GM23338 (cell line): ENCODE data around the gene CNOT1.

Experiments
- CREB1 ChIP-seq: fragments of 250-450 bp; sonication (Bioruptor Pico); IDR thresholded peaks from 2 replicates; pipeline ENCODE4 v1.5.0; 2020; ENCODE audit warnings: low read depth, mild to moderate bottlenecking, moderate library complexity
- CTCF ChIP-seq, 2 experiments: fragments of 200-600 bp in 1 of 2; sonication (generic) in 1 of 2; conservative IDR thresholded peaks; 2 replicates each; pipeline versions ENCODE4 v1.5.1 to v1.6.1; 2016 to 2017; ENCODE audit warnings: antibody characterized with exemption in 2 of 2, low read depth in 2 of 2, mild to moderate bottlenecking in 2 of 2, moderate library complexity in 1 of 2
- ETS1 ChIP-seq: IDR thresholded peaks from 2 replicates; pipeline ENCODE4 v1.6.1; 2016; ENCODE audit warnings: antibody characterized with exemption
- EZH2 ChIP-seq: fragments of 200-600 bp; sonication (generic); IDR thresholded peaks from one replicate; pipeline ENCODE4 v1.8.0; 2017; ENCODE audit warnings: antibody characterized with exemption, mild to moderate bottlenecking, low read depth; ENCODE audit not compliant: unreplicated experiment
- EZH2phosphoT487 ChIP-seq: fragments of 200-600 bp; sonication (generic); IDR thresholded peaks from one replicate; pipeline ENCODE4 v1.8.1; 2018; ENCODE audit warnings: antibody characterized with exemption; ENCODE audit not compliant: unreplicated experiment
- JUNB ChIP-seq: IDR thresholded peaks from one replicate; pipeline ENCODE4 v1.6.1; 2016; ENCODE audit warnings: antibody characterized with exemption; ENCODE audit not compliant: unreplicated experiment
- NANOG ChIP-seq: IDR thresholded peaks from 2 replicates; pipeline ENCODE4 v1.6.1; 2016; ENCODE audit warnings: antibody characterized with exemption, borderline replicate concordance
- POLR2AphosphoS5 ChIP-seq: IDR thresholded peaks from 2 replicates; pipeline ENCODE4 v1.6.1; 2016; ENCODE audit warnings: antibody characterized with exemption, low read depth
- REST ChIP-seq: IDR thresholded peaks from one replicate; pipeline ENCODE4 v1.6.1; 2018; ENCODE audit warnings: antibody characterized with exemption; ENCODE audit not compliant: unreplicated experiment
- STAT1 ChIP-seq: IDR thresholded peaks from one replicate; pipeline ENCODE4 v1.6.1; 2016; ENCODE audit warnings: antibody characterized with exemption; ENCODE audit not compliant: unreplicated experiment
- ZNF114 ChIP-seq: fragments of 250-450 bp; sonication (Bioruptor Pico); IDR thresholded peaks from 2 replicates; pipeline ENCODE4 v1.5.0; 2020; ENCODE audit warnings: mild to moderate bottlenecking, moderate library complexity
- ZNF331 ChIP-seq: fragments of 250-450 bp; sonication (Bioruptor Pico); IDR thresholded peaks from 2 replicates; pipeline ENCODE4 v1.5.0; 2020; ENCODE audit warnings: low read depth, mild to moderate bottlenecking, moderate library complexity
- TF ChIP-seq, protein P1 (sequence below): fragments of 250-450 bp; sonication (Bioruptor Pico); IDR thresholded peaks from 2 replicates; pipeline ENCODE4 v1.5.0; 2020; ENCODE audit warnings: mild to moderate bottlenecking, moderate library complexity

GRCh38 chr16:58497935-58498334, 131.7 kb downstream of the CNOT1 start:
- TF ChIP-seq ZNF114 (no peak), CTCF (conservative IDR thresholded peaks at IDR 0.05; ENCODE audit: low read depth in 2 of 2) (no peak), EZH2phosphoT487 (no peak), JUNB (no peak), STAT1 (no peak), EZH2 (no peak), POLR2AphosphoS5 (no peak), ETS1 (no peak), ZNF331 (no peak), CREB1 (no peak), REST (no peak), NANOG (no peak)
- TF ChIP-seq, protein P1, sequence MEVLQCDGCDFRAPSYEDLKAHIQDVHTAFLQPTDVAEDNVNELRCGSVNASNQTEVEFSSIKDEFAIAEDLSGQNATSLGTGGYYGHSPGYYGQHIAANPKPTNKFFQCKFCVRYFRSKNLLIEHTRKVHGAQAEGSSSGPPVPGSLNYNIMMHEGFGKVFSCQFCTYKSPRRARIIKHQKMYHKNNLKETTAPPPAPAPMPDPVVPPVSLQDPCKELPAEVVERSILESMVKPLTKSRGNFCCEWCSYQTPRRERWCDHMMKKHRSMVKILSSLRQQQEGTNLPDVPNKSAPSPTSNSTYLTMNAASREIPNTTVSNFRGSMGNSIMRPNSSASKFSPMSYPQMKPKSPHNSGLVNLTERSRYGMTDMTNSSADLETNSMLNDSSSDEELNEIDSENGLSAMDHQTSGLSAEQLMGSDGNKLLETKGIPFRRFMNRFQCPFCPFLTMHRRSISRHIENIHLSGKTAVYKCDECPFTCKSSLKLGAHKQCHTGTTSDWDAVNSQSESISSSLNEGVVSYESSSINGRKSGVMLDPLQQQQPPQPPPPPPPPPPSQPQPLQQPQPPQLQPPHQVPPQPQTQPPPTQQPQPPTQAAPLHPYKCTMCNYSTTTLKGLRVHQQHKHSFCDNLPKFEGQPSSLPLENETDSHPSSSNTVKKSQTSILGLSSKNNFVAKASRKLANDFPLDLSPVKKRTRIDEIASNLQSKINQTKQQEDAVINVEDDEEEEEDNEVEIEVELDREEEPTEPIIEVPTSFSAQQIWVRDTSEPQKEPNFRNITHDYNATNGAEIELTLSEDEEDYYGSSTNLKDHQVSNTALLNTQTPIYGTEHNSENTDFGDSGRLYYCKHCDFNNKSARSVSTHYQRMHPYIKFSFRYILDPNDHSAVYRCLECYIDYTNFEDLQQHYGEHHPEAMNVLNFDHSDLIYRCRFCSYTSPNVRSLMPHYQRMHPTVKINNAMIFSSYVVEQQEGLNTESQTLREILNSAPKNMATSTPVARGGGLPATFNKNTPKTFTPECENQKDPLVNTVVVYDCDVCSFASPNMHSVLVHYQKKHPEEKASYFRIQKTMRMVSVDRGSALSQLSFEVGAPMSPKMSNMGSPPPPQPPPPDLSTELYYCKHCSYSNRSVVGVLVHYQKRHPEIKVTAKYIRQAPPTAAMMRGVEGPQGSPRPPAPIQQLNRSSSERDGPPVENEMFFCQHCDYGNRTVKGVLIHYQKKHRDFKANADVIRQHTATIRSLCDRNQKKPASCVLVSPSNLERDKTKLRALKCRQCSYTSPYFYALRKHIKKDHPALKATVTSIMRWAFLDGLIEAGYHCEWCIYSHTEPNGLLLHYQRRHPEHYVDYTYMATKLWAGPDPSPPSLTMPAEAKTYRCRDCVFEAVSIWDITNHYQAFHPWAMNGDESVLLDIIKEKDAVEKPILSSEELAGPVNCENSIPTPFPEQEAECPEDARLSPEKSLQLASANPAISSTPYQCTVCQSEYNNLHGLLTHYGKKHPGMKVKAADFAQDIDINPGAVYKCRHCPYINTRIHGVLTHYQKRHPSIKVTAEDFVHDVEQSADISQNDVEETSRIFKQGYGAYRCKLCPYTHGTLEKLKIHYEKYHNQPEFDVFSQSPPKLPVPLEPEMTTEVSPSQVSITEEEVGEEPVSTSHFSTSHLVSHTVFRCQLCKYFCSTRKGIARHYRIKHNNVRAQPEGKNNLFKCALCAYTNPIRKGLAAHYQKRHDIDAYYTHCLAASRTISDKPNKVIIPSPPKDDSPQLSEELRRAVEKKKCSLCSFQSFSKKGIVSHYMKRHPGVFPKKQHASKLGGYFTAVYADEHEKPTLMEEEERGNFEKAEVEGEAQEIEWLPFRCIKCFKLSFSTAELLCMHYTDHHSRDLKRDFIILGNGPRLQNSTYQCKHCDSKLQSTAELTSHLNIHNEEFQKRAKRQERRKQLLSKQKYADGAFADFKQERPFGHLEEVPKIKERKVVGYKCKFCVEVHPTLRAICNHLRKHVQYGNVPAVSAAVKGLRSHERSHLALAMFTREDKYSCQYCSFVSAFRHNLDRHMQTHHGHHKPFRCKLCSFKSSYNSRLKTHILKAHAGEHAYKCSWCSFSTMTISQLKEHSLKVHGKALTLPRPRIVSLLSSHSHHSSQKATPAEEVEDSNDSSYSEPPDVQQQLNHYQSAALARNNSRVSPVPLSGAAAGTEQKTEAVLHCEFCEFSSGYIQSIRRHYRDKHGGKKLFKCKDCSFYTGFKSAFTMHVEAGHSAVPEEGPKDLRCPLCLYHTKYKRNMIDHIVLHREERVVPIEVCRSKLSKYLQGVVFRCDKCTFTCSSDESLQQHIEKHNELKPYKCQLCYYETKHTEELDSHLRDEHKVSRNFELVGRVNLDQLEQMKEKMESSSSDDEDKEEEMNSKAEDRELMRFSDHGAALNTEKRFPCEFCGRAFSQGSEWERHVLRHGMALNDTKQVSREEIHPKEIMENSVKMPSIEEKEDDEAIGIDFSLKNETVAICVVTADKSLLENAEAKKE (CRISPR knock-in tag): no peak
